ENCODE results near the gene GTPBP4.
"Not testable (repeated sequence)": the region's sequence is repeated elsewhere in the genome, so short reads cannot be mapped to it uniquely, and the experiment has no call there.

The GTPBP4 gene

DNA sequence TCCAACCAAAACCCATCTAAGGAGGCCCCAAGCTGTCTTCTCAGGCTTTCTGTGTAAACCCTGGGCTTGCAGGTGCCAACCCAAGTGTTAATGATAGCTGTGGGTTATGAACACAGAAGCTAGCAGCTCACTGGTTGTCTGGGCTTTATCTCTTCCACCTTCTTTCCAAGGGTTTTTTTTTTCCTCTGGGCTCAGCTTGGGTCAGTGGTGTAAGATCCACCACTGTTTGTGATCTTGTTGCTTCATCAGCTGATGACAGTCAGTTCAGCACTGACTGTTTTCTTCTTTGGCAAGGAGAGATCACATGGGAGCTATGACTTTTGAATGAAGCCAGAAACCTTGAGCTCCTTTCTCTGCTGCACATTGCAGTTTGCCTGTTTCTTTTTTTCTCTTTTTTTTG, 4.6 kb downstream of the GTPBP4 start:
- DNase-seq = no peak

- DNase-seq = no peak
Observed at GRCh38 chr10:994836-995558, 6.8 kb downstream of the GTPBP4 start.

DNA sequence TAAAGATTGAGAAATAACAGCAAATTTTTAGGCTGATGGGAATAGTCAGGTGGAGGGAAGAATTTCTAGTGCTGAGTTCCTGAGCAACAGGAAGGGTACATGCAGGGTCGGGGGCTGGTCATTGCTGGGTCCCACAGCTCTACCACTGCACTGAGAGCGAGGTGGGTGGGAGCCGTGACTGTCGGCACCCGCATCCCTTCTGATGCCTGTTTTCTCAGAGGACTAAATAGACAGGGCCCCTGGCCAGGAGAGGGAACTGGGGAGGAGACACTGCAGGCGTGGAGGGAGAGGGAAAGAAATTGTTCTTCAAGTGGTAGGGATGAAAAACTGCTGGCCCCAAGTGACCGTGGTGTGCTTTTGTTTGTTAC, 7.3 kb downstream of the GTPBP4 start:
- DNase-seq = no peak

DNA sequence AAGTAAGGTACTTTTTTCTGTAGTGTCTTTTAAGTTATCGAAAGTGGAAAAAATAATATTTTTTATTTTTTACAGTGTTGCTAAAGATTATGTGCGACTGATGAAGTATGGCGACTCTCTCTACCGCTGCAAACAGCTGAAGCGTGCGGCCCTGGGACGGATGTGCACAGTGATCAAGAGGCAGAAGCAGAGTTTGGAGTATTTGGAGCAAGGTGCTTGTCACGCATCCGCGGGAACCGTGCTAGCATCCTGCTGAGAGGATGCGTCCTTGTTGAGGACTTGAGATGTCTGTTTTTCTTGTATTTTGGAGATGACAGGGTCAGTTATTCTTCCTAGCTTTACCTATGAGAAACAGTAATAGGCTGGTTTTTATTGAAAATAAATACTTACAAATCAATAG, 7.8 kb downstream of the GTPBP4 start:
- no peak for DNase-seq

DNA sequence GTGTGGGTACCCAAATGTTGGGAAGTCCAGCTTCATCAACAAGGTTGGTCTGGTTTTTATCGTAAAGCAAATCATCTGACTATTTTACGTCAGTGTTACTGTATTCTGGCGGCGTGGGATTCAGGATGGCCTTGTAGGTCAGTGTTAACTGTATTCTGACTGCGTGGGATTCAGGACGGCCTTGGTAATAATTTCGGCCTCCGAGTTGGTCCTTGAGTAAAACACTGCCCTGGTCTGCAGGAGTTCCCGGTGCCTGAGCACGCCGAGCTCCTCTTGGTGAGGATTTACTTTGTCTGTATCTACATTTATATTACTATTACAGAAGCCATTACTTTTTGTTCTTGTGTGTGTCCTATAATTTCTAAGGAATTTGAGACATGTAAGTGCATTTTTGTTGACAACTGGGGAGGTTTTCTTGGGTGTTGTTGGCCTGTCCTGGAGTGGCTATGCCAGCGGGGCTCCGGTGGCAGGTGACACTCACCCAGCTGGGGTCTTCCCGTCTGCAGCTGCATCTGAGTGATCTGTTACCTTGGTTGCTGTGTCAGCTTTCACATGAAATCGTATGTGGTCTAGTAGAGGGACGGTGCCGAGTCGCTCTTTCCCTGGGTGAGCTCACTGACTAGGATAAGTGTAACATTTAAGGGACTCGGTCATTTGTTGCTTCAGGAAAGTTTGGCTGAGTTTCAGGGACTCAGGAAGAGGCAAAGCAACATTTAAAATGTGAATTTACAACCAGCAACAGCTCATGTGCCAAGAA, 9.2 kb downstream of the GTPBP4 start:
- no peak for DNase-seq

DNA sequence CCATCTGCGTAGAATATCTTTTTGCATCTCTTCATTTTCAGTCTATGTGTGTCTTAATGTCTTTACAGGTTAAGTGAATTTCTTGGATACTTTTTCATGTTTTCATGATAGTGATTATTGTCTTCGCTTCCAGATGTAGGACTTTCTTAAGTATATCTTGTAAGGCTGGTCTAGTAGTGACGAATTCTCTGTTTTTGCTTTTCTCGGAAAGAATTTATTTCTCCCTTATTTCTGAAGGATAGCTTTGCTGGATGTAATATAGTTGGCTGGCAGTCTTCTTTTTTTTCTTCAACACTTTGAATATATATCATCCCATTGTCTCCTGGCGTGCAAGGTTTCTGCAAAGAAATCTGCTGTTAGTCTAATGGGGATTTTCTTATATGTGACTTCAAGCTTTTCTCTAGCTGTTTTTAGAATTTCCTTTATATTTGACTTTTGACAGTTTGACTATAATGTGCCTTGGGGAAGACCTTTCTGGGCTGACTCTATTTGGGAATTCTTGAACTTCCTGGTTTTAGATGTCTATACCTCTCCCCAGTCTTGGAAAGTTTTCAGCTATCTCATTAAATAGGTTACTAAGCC, 14.3 kb downstream of the GTPBP4 start:
- DNase-seq = no peak

GRCh38 chr10:1003884-1004670, 15.8 kb downstream of the GTPBP4 start:
- DNase-seq = no peak

GRCh38 chr10:1006573-1006972, 18.3 kb downstream of the GTPBP4 start:
- DNase-seq = no peak

DNA sequence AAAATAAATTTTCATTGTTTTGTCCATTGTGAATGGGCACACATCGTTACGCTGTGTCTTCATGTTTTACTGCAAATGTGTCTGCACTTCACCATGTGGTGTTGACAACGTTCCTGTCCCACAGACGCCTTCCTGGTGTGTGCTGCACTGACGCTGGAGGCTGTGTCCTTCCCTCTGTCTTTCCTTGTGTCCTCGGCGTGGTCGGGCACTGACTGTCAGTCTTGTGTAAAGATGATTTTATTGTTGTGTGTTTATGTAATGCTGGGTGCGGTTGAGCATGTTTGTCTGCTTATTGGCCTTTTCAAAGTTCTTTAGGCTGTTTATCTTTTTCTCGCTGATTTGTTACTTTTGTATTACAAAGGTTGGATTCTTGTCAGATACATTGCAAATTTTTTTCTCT, 19.3 kb downstream of the GTPBP4 start:
- no peak for DNase-seq

DNA sequence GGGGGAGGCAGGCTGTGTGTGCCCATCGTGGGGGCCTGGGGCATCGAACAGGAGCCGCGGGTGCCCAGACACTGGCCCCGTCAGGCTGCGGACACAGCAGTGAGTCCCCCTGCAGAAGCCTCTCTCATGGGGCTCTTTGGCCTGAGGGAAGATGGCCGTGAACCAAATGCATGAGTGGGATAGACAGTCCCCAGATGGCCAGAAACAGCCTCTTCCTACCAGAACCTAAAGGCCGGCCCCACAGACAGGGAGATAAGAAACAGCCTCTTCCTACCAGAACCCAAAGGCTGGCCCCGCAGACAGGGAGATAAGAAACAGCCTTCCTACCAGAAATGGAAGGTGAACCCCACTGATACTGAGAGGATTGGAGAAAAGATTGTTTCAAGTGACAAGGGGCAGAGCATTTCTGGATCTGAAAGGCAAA, 20.8 kb downstream of the GTPBP4 start:
- no peak for DNase-seq

DNA sequence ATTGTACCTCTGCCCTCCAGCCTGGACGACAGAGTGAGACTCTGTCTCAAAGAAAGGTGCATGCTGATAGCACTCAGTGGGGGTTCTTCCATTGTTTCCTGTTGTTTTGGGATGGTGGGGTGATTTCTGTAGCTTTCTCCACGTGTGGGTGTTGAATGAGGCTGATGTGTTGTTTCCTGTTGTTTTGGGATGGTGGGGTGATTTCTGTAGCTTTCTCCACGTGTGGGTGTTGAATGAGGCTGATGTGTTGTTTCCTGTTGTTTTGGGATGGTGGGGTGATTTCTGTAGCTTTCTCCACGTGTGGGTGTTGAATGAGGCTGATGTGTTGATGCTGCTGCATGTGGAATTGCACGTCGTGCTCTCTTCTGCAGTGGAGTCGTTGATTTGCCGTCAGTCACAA, 21.7 kb downstream of the GTPBP4 start:
- DNase-seq = not testable (repeated sequence)

GRCh38 chr10:1010703-1011102, 22.5 kb downstream of the GTPBP4 start:
- DNase-seq = no peak

DNA sequence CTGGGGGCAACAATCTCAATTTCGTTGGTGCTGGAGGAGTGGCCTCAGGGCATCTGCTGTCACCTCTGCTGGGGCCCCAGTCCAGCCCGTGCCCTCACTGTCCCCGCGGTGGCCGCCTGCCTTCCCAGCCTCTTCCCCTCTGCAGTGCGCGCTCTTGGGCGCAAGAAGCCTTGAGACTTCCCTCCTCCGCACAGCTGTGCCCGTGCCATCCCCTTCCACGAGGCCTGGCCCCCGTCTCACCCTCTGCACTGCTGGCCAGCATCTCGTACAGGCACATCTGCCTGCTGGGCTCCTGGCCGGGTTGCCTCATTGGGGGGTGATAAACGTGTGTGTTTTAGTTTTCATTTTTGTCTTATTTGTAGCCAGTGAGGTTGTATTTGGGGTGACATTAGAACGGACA, 23.5 kb downstream of the GTPBP4 start:
- no peak for DNase-seq

GRCh38 chr10:1015688-1016087, 27.5 kb downstream of the GTPBP4 start:
- DNase-seq = no peak

GRCh38 chr10:1019362-1019761, 31.1 kb downstream of the GTPBP4 start:
- DNase-seq = no peak

GRCh38 chr10:1020460-1020859, 32.2 kb downstream of the GTPBP4 start:
- DNase-seq = no peak

DNA sequence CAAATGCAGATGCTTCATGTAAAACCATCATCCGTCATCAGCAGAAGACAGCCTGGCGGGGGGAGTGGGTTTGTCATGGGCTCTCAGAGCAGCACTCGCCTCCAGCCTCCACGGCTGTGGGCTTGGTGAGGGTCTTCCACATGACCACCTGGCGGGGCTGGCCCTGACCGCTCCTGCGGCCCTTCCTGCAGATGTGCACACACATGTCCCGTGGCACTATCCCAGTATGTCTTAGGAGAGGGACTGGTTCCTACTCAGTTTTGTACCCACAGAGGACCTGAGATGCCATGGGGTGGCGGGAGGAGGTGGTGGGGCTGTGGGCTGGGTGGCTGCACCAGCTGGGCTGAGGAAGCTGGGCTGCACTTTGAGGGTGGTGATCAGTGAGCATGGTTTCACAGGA, 32.7 kb downstream of the GTPBP4 start:
- DNase-seq = no peak

DNA sequence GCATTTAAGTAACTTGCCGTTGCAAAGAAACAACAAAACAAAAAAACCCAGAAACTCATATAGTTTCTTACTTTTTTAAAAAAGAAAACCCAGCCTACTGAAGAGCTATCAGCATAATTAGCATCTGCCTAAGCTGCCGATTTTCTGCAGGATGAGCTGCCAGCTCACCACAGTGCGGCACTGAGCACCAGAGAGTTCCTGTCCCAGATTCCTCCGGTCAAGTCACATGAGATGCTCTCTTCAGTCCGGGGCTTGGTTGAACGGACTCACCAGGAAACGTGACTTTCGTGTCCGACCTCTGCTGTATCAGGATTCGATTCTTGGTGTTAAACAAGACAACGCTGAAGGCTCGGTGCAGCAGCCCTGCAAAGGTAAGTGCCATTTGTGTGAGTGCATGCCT, 34.2 kb downstream of the GTPBP4 start:
- DNase-seq = no peak

DNA sequence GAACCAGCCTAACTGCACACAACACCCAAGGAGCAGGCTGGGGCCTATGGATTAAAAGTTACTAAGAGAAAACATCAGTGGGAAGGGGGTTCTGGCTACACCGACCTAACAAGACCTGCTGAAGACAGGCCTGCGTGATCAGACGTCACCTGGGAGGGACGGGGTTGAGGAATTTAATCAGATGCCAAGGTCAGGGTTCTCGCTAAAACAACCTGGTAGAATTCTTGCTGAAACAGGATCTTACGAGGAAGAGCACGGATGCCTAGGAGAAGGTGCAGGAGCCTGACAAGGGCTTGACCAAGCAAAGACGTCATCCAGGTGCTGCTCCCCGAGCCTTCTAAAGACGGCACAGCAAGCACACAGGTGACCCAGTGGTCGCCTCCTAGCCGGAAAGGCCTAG, 35.9 kb downstream of the GTPBP4 start:
- DNase-seq = no peak

GRCh38 chr10:1025683-1026082, 37.4 kb downstream of the GTPBP4 start, which contains the start of gene IDI2:
Gene IDI2, minus strand, starts transcription at chr10:1025859. Its CDS starts 1,136 bp downstream, at chr10:1024723.
- no peak for DNase-seq

DNA sequence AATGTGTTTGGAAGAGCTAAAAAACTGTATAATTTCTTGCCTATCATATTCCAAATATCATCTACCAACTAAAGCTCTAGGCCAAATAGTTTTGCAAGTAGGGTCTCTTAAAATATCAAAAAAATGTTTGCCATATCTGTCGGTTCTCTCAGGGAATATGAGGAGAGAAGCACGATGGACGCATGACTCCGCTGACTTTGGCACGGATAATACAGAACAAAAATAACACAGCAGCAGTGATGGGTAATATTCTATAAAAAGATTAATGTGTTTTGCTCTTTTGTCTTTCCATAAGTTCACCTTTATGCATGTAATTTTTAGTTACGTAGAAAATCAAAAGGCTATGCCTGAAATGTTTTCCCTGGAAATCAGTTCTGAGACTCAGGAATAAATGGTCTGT, 38.3 kb downstream of the GTPBP4 start:
- no peak for DNase-seq

DNA sequence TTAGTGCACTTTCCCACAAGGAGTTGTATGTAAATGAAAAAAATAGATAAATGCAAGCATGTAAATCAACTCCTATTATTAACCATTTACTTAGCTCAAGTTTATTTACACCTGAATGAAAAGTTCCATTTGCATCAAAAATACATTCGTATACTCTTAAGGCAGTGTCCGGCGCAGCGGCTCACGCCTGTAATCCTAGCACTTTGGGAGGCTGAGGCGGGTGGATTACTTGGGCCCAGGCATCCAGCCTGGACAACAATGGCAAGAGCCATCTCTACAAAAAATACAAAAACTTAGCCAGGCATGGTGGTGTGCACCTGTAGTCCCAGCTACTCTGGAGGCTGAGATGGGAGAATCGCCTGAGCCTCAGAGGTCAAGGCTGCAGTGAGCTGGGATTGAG, 41.6 kb downstream of the GTPBP4 start:
- DNase-seq = no peak

DNA sequence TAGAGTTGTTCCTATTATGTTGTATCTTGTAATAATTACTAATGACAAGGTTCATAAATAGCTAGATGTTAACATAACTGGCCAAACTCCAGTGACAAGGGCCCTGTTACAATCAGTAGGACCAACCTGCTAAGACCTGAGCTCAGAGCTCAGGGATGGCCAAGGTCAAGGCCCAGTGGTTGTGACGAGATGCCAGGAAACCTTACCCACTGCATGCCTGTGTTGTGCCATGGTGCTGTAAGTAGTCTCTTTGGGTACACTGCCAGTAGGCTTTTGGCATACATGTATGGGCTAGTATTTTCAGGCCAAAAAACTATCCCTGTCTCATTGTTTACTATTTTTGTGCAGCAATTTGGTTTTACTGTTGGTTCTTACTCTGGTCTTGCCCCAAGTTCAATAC, 45.4 kb downstream of the GTPBP4 start:
- DNase-seq = no peak

Data from stimulated activated naive CD4-positive, alpha-beta T cell (primary cell).